Muscle layer of duodenum (tissue), 2 donors: ENCODE data around the gene VAC14.
"Not testable (repeated sequence)": the region's sequence is repeated elsewhere in the genome, so short reads cannot be mapped to it uniquely, and the experiment has no call there.

ENCODE experiments used
- H3K27ac ChIP-seq: one replicate; pipeline ENCODE4 v1.7.0; 2013; ENCODE audit warnings: mild to moderate bottlenecking, low read length
- H3K27me3 ChIP-seq: one replicate; pipeline ENCODE4 v1.7.0; 2013; ENCODE audit warnings: low read depth, mild to moderate bottlenecking, control low read depth, low read length
- H3K36me3 ChIP-seq, 2 donors: one replicate each; pipeline ENCODE4 v1.7.0; 2013; ENCODE audit warnings: low read length in 2 of 2, control low read depth in 1 of 2, mild to moderate bottlenecking in 1 of 2; ENCODE audit not compliant: insufficient read depth in 2 of 2, control insufficient read depth in 1 of 2
- H3K4me1 ChIP-seq, 2 donors: one replicate each; pipeline ENCODE4 v1.7.0; 2013; ENCODE audit warnings: low read length in 2 of 2, mild to moderate bottlenecking in 2 of 2, control low read depth in 1 of 2, moderate library complexity in 1 of 2; ENCODE audit not compliant: insufficient read depth in 2 of 2, control insufficient read depth in 1 of 2
- H3K4me3 ChIP-seq, 2 donors: one replicate each; pipeline ENCODE4 v1.7.0; 2013; ENCODE audit warnings: low read length in 2 of 2, low read depth in 1 of 2, mild to moderate bottlenecking in 1 of 2
- H3K9me3 ChIP-seq, 2 donors: one replicate each; pipeline ENCODE4 v1.7.0; 2013; ENCODE audit warnings: low read length in 2 of 2, control low read depth in 1 of 2, mild to moderate bottlenecking in 1 of 2; ENCODE audit not compliant: control insufficient read depth in 1 of 2
- donor health status: healthy.

VAC14 gene

GRCh38 chr16:70680495-70681381 lies 120.2 kb downstream of the VAC14 start:
- peaks cover 16 to 34% of the 10 kb centered on the region in 2 donors for H3K36me3 ChIP-seq
- peaks cover 0 to 66% of the 10 kb centered on the region in 2 donors for H3K4me1 ChIP-seq
- no peaks in the 10 kb centered on the region for H3K9me3 ChIP-seq
- no peaks in the 10 kb centered on the region for H3K27me3 ChIP-seq
- H3K27ac ChIP-seq, result peak overlapping the region; percentile 45
- peak overlapping the region in 1 of 2 donors; percentile 15 for H3K4me3 ChIP-seq

DNA sequence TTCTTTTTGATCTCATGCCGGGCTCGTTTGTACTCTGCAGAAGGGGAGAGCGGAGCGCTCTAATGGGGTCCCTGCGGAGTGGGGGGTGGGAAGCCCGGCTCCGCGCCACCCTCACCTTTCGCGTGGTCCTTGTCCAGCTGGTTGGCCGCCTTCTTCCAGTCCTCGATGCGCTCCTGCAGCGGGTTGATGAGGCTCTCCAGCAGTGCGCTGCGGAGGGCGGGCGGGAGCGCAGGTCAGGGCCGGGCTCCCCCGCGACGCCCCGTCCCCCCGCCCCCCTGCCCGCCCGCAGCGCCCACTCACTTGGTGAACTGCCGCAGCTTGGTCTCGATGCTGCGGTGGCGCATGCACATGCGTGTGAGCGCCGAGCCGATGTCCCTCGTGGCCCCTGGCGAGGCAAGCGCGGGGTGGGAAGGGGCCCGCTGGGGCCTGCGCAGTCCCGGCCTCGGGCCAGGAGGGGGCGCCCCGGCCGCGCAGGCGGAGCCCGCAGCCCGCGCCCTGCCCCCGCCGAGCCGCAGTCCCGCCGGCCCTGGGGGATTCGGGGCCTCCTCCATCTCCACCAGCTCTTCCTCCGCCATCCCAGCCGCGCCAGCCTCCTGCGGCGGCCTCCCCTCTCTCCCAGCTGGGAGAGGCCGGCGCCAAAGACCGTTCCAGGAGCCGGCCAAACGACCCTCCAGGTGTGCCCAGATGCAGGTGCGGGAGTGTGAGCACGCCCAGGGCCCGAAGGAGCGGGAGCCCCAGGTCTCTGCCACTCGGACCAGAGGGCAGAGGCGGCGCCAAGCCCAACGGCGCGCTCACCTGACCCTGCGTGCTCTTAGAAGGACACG lies 121.1 kb downstream of the VAC14 start:
- Histone ChIP-seq H3K27me3 (no peaks in the 10 kb centered on the region), H3K36me3 (peaks cover 16 to 37% of the 10 kb centered on the region in 2 donors), H3K9me3 (no peaks in the 10 kb centered on the region), H3K27ac (no peak overlapping the region), H3K4me1 (peaks cover 0 to 66% of the 10 kb centered on the region in 2 donors), H3K4me3 (peak overlapping the region in 1 of 2 donors; percentile 15)

DNA sequence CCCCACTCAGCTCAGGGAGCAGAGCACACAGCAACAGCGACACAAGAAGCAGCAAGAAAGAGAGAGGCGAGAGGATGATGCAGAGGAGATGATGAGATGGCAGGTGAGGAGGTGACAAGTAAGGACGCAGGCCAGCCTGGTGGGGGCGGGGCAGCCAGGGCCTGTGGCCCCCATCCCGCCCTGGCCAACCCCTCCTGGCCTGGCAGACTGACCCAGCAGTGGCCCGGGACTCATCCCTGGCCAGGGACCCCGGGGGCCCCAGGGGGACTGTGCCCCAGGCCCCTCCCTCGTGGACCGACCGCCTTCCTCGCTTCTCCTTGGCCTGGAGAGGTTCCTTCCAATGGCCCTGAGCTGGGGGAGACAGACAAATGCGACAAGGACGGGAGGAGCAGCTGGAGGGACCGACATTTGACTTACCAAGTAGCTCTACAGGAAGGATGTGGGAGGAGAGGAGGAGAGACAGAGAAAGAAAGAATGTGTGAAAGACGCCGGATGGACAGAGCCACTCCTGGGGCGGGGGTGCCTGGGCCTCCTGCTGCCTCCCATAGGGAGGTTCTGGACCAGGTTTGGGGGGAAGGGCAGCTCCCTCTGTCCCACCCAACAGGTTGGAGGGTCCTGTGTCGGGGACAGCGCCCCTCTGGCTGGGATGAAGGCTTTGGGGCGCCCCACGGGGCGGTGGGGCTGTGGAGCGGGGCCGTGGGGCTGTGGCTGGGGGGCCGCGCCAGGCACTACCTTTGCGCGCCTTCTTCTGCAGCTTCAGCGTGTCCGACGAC lies 121.9 kb downstream of the VAC14 start:
- Histone ChIP-seq H3K36me3 (peaks cover 16 to 45% of the 10 kb centered on the region in 2 donors), H3K27me3 (no peaks in the 10 kb centered on the region), H3K4me1 (peaks cover 0 to 60% of the 10 kb centered on the region in 2 donors), H3K27ac (no peak overlapping the region), H3K9me3 (no peaks in the 10 kb centered on the region), H3K4me3 (no peak overlapping the region)

DNA sequence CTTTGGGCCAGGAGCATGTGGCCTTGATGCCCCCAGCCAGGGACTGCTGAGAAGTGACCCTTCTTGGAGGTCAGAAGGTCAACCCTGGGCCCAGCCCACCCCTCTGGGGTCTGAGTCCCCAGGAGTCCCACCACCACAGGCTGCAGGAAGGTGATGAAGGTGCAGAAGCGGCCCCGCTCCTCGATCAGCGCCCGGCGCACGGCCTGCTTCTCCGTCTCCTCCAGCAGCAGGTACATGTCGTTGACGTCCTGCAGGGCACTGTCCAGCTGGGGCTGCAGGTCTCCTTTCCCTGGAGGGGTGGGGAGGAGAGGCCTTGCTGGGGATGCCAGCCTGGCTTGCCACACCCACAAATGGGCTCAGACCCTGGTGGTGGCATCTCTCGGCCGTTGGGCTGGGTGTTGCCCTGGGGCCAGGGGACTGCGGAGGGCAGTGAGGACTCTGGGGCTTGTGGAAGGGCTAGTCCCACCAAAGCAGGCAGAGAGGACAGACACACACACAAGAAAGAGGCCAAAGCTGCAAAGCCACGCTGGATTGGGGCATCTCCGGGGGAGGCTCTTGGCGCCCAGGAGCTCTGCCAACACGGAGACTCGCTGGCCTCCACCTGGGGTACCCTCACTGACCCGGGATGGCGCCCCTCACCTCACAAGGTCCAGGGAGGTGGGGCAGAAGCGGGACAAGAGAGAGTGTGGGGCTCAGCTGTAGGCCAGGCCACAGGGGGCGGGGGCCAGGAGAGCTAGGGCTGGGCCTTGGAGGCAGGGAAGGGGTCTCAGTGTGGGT lies 122.6 kb downstream of the VAC14 start:
- Histone ChIP-seq H3K9me3 (no peaks in the 10 kb centered on the region), H3K27me3 (no peaks in the 10 kb centered on the region), H3K27ac (no peak overlapping the region), H3K36me3 (peaks cover 22 to 48% of the 10 kb centered on the region in 2 donors), H3K4me1 (peaks cover 0 to 53% of the 10 kb centered on the region in 2 donors), H3K4me3 (no peak overlapping the region)

- no peak overlapping the region for H3K4me3 ChIP-seq
- no peak overlapping the region for H3K27ac ChIP-seq
- H3K9me3 ChIP-seq, result no peaks in the 10 kb centered on the region
- H3K36me3 ChIP-seq, result peaks cover 24 to 55% of the 10 kb centered on the region in 2 donors
- peaks cover 0 to 46% of the 10 kb centered on the region in 2 donors for H3K4me1 ChIP-seq
- no peaks in the 10 kb centered on the region for H3K27me3 ChIP-seq
Observed at GRCh38 chr16:70677499-70678120, 123.3 kb downstream of the VAC14 start.

DNA sequence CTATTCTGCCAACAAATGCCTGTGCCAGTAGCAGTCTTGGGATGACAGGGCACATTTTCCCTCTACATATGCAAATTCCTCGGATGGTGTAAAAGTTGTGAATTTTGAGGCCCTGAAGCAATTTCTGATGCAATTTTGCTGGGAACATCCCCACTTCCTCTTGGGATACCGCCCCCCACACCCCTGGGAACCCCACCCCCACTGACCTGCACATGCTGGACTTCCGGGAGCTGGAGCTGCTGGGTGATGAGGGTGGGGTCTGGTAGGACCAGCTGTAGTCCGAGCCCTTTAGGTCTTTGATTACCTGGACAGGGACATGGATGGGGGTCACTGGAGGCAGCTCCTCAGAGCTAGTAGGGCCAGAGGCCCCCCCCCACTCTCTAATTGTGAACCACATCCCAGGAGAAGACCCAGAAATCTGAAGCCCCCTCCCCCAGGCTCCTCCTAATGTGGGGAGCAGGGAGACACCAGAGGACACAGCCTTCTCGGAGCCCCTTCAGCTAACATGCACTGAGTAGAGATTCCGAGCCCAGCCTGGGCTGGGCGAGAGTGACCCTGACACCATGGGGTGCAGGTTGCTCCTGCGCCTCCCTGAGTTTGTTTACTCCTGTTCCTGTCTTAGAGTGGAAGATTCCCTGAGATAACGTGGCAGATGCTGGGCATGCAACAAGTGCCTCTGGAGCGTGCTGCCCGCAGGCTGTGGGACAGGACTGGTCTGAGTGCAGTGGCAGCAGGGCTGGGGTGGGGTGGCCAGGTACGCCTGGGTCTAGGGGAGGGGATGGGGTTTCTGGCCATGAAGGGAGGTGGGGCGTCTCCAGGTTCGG lies 124.1 kb downstream of the VAC14 start:
- Histone ChIP-seq H3K27ac (no peak overlapping the region), H3K4me3 (no peak overlapping the region), H3K9me3 (no peaks in the 10 kb centered on the region), H3K36me3 (peaks cover 24 to 60% of the 10 kb centered on the region in 2 donors), H3K4me1 (peaks cover 0 to 38% of the 10 kb centered on the region in 2 donors), H3K27me3 (no peaks in the 10 kb centered on the region)

DNA sequence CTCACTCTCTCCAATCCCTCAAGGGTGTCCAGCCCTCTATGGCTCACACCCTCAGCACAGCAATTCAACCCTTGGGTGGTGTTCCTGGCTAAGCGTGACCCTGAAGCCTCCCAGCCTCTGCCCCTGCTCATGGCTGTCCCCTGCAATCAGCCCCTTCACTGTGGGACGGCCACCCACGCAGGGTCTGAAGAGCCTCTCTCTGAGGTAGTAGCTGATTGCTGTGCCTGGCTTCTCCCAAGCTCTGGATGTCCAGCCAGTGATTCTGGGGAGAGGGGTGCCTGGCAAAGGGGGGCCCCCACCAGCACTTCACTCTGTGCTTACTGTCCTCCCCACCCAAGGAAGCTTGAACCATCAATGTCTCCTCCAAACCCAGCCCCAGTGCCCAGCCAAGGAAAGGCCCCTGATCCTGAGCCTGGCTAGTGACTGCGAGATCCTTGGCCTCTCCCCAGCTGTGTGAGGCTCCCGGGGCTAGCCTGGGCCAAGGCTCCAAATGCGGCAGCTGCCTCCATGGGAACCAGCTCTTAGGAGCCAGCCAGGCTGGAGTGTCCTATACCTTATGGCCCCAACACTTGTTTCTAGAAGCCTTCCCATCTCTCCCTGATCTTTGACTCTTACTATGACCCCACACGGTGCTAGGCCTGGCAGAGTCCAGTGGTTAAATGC lies 125.0 kb downstream of the VAC14 start:
- Histone ChIP-seq H3K4me3 (no peak overlapping the region), H3K27me3 (no peaks in the 10 kb centered on the region), H3K4me1 (peaks cover 0 to 29% of the 10 kb centered on the region in 2 donors), H3K27ac (peak overlapping the region; percentile 29), H3K9me3 (no peaks in the 10 kb centered on the region), H3K36me3 (peaks cover 24 to 61% of the 10 kb centered on the region in 2 donors)

- H3K4me3 ChIP-seq, result no peak overlapping the region
- peaks cover 0 to 20% of the 10 kb centered on the region in 2 donors for H3K4me1 ChIP-seq
- no peaks in the 10 kb centered on the region for H3K27me3 ChIP-seq
- H3K36me3 ChIP-seq, result peaks cover 28 to 74% of the 10 kb centered on the region in 2 donors
- H3K9me3 ChIP-seq, result no peaks in the 10 kb centered on the region
- no peak overlapping the region for H3K27ac ChIP-seq
Observed at GRCh38 chr16:70674221-70675014, 126.5 kb downstream of the VAC14 start.

DNA sequence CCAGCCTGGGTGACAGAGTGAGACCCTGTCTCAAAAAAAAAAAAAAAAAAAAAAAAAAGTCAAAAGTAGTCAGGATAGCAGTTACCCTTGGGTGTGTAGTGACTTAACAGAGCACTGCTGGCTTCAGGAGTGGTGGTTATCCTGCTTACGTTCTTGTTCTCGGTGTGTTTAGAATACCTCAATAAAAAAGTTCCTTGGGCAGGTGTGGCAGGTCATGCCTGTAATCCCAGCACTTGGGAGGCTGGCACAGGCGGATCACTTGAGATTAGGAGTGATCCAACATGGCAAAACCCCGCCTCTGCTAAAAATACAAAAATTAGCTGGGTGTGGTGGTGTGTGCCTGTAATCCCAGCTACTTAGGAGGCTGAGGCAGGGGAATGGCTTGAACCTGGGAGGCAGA lies 130.0 kb downstream of the VAC14 start:
- H3K4me3 ChIP-seq, H3K4me1 ChIP-seq, H3K27ac ChIP-seq, H3K9me3 ChIP-seq, H3K27me3 ChIP-seq: not testable (repeated sequence)
- H3K36me3 ChIP-seq, result peaks cover 22 to 73% of the 10 kb centered on the region in 2 donors
